Lung (tissue), 12 donors: ENCODE results near the gene EDARADD. TPM values are rescaled to one million over a fixed set of nuclear protein-coding genes. Genes with fewer than 3 reads are reported as not detected.

Experiments used
- ATAC-seq: fragments of 200-7000 bp; cut with Tn5 transposase; one replicate; pipeline ENCODE4 v1.9.1; 2020; ENCODE audit warnings: moderate number of reproducible peaks; ENCODE audit not compliant: insufficient read depth, low FRiP score
- DNase-seq, 3 donors: peaks; one replicate each; pipeline ENCODE4 v3.0.0-alpha.2; 2013 to 2017
- H3K27ac ChIP-seq, 2 donors: one replicate each; pipeline ENCODE4 v1.5.1; 2013; ENCODE audit warnings: mild to moderate bottlenecking in 2 of 2, moderate library complexity in 2 of 2, control low read depth in 1 of 2, inconsistent platforms in 1 of 2, low read depth in 1 of 2, low read length in 1 of 2
- H3K27me3 ChIP-seq, 3 donors: one replicate each; pipeline ENCODE4 v1.5.1; 2013; ENCODE audit warnings: low read length in 2 of 3; ENCODE audit not compliant: control insufficient read depth in 3 of 3, insufficient read depth in 3 of 3
- H3K36me3 ChIP-seq, 4 donors: one replicate each; pipeline ENCODE4 v1.5.1; 2013; ENCODE audit warnings: low read length in 4 of 4, mild to moderate bottlenecking in 1 of 4, moderate library complexity in 1 of 4; ENCODE audit not compliant: control insufficient read depth in 4 of 4, insufficient read depth in 4 of 4
- H3K4me1 ChIP-seq, 5 donors: one replicate each; pipeline ENCODE4 v1.5.1; 2013; ENCODE audit warnings: low read length in 5 of 5, mild to moderate bottlenecking in 2 of 5, moderate library complexity in 1 of 5; ENCODE audit not compliant: control insufficient read depth in 5 of 5, insufficient read depth in 5 of 5
- H3K4me3 ChIP-seq: one replicate; pipeline ENCODE4 v1.5.1; 2013; ENCODE audit warnings: mild to moderate bottlenecking, control low read depth, moderate library complexity
- H3K9ac ChIP-seq, 2 donors: one replicate each; pipeline ENCODE4 v1.5.1; 2013; ENCODE audit warnings: low read length in 2 of 2, control low read depth in 1 of 2; ENCODE audit not compliant: insufficient read depth in 1 of 2
- H3K9me3 ChIP-seq, 4 donors: one replicate each; pipeline ENCODE4 v1.5.1; 2013; ENCODE audit warnings: low read length in 3 of 4, mild to moderate bottlenecking in 1 of 4, moderate library complexity in 1 of 4; ENCODE audit not compliant: control insufficient read depth in 4 of 4, insufficient read depth in 3 of 4
- CTCF ChIP-seq: IDR thresholded peaks from 2 replicates; pipeline ENCODE4 v1.5.1; 2012; ENCODE audit warnings: mild to moderate bottlenecking; ENCODE audit errors: control extremely low read depth, extremely low read depth
- WGBS, 2 donors: extraction: QIAGEN DNeasy Blood & Tissue Kit; methylation state at CpG; one replicate each; pipeline ENCODE4 v1.1.7; 2013; 5-methylcytosine and 5-hydroxymethylcytosine counted together
- polyA plus RNA-seq, 2 donors: library from polyadenylated mRNA; stranded (reverse); fragments of 200-250 nt; gene quantifications; one replicate each; pipeline ENCODE4 v1.2.1, GENCODE V29; 2013
- total RNA-seq, 2 donors: library from RNA; depleted of rRNA in 1 of 2; stranded (reverse); fragments of >200 nt in 1 of 2; gene quantifications; one replicate each; pipeline ENCODE4 v1.2.1, GENCODE V29; 2014 to 2021
- donor health status: control.
- donor health status: control.
- donor health status: Bipolar disorder and iron deficiency.
- donor health status: healthy.
- donor health status: DM: yes; HTN: yes; CAD: no.

The EDARADD gene
- total and polyA plus RNA-seq, 4 donors: 0.37 to 2.3 (median 1.1) TPM

- no peak for TF ChIP-seq CTCF
- Histone ChIP-seq H3K27me3 (no peaks in the 10 kb centered on the region), H3K9me3 (no peaks in the 10 kb centered on the region), H3K27ac (no peak overlapping the region), H3K36me3 (peaks cover 4 to 23% (median 9%) of the 10 kb centered on the region in 4 donors), H3K9ac (no peak overlapping the region), H3K4me3 (no peak overlapping the region), H3K4me1 (peaks cover 0 to 6% (median 0%) of the 10 kb centered on the region in 5 donors)
- WGBS, 2 donors: 76% methylated on average over 4 of the region's 4 CpGs
- ATAC-seq (no peak), DNase-seq (no peak)
These were observed 140.1 kb downstream of the EDARADD start for GRCh38 chr1:236534151-236534651.

Other genes starting within 250 kb of the EDARADD start
- 10 to 100 TPM in 1 of 2 donors, 1 to 10 TPM in 1; 5.7 to 15.3 TPM for gene ERO1B, start 112.3 kb upstream of the EDARADD start, total RNA-seq
- gene ERO1B, start 112.3 kb upstream of the EDARADD start, polyA plus RNA-seq: 1 to 10 TPM; 2.7 to 3.5 TPM
- 100 to 1,000 TPM in 1 of 2 donors, 10 to 100 TPM in 1; 62.0 to 160 TPM for gene LGALS8, start 129.7 kb downstream of the EDARADD start, total RNA-seq
- 10 to 100 TPM; 29.9 to 44.2 TPM for gene LGALS8, start 129.7 kb downstream of the EDARADD start, polyA plus RNA-seq
- 10 to 100 TPM; 32.0 to 37.5 TPM for gene HEATR1, start 210.2 kb downstream of the EDARADD start, total RNA-seq
- gene HEATR1, start 210.2 kb downstream of the EDARADD start, polyA plus RNA-seq: 1 to 10 TPM; 4.2 to 7.1 TPM